Measurements from ENCODE around the gene RAD50.
"Not testable (repeated sequence)": the region's sequence is repeated elsewhere in the genome, so short reads cannot be mapped to it uniquely, and the experiment has no call there.

RAD50 gene

GRCh38 chr5:132633587-132633986 lies 76.8 kb downstream of the RAD50 start:
- not testable (repeated sequence) for DNase-seq (ENCODE audit: low read depth)

DNA sequence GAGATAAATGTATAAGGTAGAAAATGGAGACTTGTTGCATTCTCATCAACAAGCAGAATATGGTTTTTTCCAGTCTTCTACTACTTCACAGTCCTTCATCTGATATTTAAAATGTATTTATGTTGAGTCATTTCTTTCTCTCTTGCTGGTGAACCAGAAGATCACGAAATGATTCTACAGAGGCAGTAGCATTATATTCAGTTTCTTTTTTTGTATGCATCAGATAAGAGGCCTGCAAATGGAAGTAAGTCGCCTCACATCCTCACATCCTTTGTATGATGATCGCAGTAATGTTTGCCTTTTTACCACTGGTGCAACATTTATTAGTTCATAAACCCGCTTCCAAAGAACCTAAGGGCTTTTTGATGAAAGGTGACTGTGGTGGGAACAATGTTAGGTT lies 79.1 kb downstream of the RAD50 start:
- DNase-seq (ENCODE audit: low read depth): no peak

- DNase-seq (ENCODE audit: low read depth): no peak
Measured at GRCh38 chr5:132637241-132637640, 80.5 kb downstream of the RAD50 start.

DNA sequence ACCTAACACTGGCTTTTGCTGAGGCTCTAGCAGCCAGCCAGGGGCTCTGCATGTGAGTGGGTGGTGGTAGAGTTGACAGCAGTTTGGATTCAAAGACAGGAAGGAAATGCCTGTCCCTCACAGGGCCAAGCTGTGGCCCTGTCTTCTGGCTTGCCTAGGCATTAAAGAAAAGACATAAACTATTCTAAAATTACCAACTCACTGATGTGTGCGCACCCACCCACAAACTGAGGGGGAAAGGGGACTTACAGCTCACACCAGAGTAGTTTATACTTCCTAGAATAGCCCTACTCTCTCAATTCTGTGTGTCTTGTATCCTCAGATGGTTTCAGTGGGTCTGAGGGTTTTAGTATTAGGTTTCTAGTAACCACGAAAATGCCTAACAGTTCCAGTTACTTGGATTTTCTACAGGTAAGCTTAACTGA lies 82.9 kb downstream of the RAD50 start:
- DNase-seq (ENCODE audit: low read depth): no peak

GRCh38 chr5:132640613-132641012 lies 83.8 kb downstream of the RAD50 start:
- DNase-seq (ENCODE audit: low read depth): no peak

DNA sequence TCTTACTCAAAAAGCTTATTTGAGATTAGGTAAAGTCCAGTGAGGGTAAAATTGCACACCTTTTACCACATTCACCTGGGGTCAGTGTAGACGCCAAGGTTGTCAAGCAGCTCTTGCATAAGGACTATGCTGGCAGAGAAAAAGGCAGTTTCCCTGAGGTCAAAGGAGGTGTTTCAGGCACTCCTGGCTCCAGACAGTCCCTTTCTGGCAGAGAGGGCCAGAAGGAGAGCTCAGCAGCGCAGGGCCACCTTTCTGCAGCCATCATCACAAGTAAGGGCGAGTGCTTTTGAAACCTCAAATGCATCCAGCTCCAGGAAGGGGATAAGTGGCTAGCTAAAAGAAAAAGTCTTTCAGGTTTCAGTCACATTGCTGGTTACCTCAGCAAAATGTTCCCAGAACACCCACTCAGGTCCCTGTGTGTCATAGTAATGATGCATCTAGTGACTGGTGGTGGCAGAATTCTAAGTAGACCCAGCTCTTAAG lies 84.5 kb downstream of the RAD50 start:
- no peak for DNase-seq (ENCODE audit: low read depth)

DNA sequence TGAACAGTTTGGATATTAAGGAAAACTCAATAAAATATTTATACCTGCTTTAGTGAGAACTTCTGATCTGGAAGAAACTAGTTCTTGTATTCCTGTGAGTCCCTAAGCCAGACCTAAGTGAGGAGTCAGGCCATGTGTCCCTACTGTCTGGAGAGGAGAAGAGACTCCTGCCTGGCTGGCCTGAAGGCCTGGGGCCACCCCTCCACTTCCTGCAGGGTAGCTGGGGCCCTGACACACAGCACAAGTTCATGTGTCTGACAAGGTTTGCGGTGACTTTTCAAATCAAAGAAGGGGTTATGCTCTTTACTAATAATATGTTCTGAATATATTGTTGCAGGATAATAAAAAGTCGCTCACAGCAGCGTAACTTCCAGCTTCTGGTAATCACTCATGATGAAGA lies 85.1 kb downstream of the RAD50 start:
- DNase-seq (ENCODE audit: low read depth): no peak

- DNase-seq (ENCODE audit: low read depth): no peak
Measured at GRCh38 chr5:132644177-132644576, 87.4 kb downstream of the RAD50 start.

- no peak for DNase-seq (ENCODE audit: low read depth)
Measured at GRCh38 chr5:132646583-132647266, 89.9 kb downstream of the RAD50 start.

- DNase-seq (ENCODE audit: low read depth): no peak
Measured at GRCh38 chr5:132647473-132647872, 90.7 kb downstream of the RAD50 start.

DNA sequence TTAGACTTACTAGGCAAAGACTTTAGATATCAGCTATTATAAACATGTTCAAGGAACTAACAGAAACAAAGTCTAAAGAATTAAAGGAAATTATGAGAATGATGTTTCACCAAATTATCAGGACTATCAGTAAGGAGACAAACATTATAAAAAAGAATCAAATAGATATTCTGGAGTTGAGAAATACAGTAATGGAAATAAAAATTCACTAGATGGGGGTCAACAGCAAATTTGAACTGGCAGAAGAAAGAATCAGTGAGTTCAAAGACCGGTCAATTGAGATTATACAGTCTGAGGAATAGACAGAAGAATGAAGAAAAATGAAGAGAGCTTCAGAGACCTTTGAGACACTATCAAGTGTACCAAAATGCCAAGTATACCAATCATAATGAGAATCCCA lies 91.6 kb downstream of the RAD50 start:
- no peak for DNase-seq (ENCODE audit: low read depth)

DNA sequence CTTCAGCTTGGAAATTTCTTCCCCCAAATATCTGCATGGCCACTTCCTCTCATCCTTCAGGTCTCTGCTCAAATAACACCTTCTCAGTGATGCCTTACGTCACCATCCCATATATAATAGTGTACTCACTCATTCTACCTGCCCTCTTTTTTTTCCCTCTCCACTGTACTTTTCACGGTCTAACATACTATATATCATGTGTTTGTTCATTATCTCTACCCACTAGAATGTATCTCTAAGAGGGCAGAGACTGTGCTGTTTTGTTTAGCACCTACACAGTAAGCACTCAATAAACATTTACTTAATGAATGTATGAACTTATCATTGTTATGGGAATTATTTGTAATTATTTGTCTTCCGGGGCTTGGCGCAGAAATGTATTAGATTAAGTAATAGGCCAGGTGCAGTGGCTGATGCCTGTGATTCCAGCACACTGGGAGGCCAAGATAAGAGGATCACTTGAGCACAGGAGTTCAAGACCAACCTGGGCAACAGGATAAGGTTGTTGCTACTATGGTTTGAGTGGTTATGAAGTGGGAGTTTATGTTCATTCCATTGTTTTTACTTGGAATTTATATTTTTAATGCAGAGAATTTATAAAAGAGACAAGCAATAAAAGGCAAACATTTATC lies 95.2 kb downstream of the RAD50 start:
- DNase-seq (ENCODE audit: low read depth): no peak

GRCh38 chr5:132653716-132654115 lies 96.9 kb downstream of the RAD50 start:
- DNase-seq (ENCODE audit: low read depth): no peak

GRCh38 chr5:132655821-132656773 lies 99.3 kb downstream of the RAD50 start:
- DNase-seq (ENCODE audit: low read depth): no peak

GRCh38 chr5:132656774-132657355 lies 100.1 kb downstream of the RAD50 start:
- DNase-seq (ENCODE audit: low read depth): no peak

- DNase-seq (ENCODE audit: low read depth): no peak
Measured at GRCh38 chr5:132657676-132658380, 101.1 kb downstream of the RAD50 start, which contains the start of gene IL13. Gene IL13, plus strand, starts transcription at chr5:132658173. Its CDS starts 14 bp downstream, at chr5:132658187.

- no peak for DNase-seq (ENCODE audit: low read depth)
Measured at GRCh38 chr5:132658381-132659302, 101.9 kb downstream of the RAD50 start.

- DNase-seq (ENCODE audit: low read depth): no peak
Measured at GRCh38 chr5:132659598-132660493, 103.1 kb downstream of the RAD50 start.
